GM12878 (cell line): ENCODE results near the gene CACFD1. TPM values are rescaled to one million over a fixed set of nuclear protein-coding genes. Genes with fewer than 3 reads are reported as not detected.

ENCODE experiments used
- ATAC-seq: fragments of 200-7000 bp; cut with Tn5 transposase; 3 replicates; pipeline ENCODE4 v1.9.1; 2020; ENCODE audit warnings: mild to moderate bottlenecking, moderate library complexity
- BruUV-seq: library from RNA; stranded (reverse); fragments of 400-500 nt; replicated peaks from 2 replicates; lab custom pipeline; 2021; lab: Mats Ljungman, UMichigan
- CTCF ChIA-PET: fragments of 300-600 bp; sonication (Branson Sonifier 250); formaldehyde crosslinking; extraction: SDS; loops from one replicate; lab custom pipeline; 2021; ENCODE audit warnings: inconsistent platforms; lab: Yijun Ruan, JAX
- POLR2A ChIA-PET: fragments of 350-600 bp; formaldehyde crosslinking; extraction: SDS; loops from one replicate; lab custom pipeline; 2021; ENCODE audit warnings: inconsistent platforms; lab: Charles Lee
- RAD21 ChIA-PET: fragments of 300-600 bp; sonication (Branson Sonifier 250); formaldehyde crosslinking; loops from one replicate; lab custom pipeline; 2023; ENCODE audit warnings: antibody characterized with exemption; ENCODE audit not compliant: unreplicated experiment; lab: Charles Lee
- SMC1A ChIA-PET: fragments of 300-600 bp; sonication (Branson Sonifier 250); formaldehyde crosslinking; loops from one replicate; lab custom pipeline; 2023; ENCODE audit not compliant: unreplicated experiment, uncharacterized antibody; lab: Charles Lee
- DNase-seq: peaks from one replicate; pipeline ENCODE4 v3.0.0-alpha.2; 2011; ENCODE audit warnings: low read depth, low spot score
- FAIRE-seq: peaks from 3 replicates; lab custom pipeline; 2011; peaks lifted over from hg19 to GRCh38; lab: Jason Lieb, UNC
- H2AFZ ChIP-seq: 2 replicates; pipeline ENCODE4 v1.6.0; 2011; ENCODE audit warnings: low read depth, low read length, control low read depth; ENCODE audit not compliant: control insufficient read depth
- H3K27ac ChIP-seq: 2 replicates; pipeline ENCODE4 v1.5.1; 2011; ENCODE audit warnings: control low read depth; ENCODE audit not compliant: control insufficient read depth, insufficient read depth
- H3K27me3 ChIP-seq, 2 experiments: replicated peaks in 1 of 2; 2 replicates each; pipeline versions ENCODE4 v1.6.0 to v1.6.1; 2011; ENCODE audit warnings: low read length in 1 of 2; ENCODE audit not compliant: control insufficient read depth in 2 of 2, insufficient read depth in 2 of 2
- H3K36me3 ChIP-seq, 2 experiments: 2 replicates each; pipeline ENCODE4 v1.5.1; 2011; ENCODE audit warnings: low read length in 1 of 2; ENCODE audit not compliant: control insufficient read depth in 2 of 2, insufficient read depth in 2 of 2
- H3K4me1 ChIP-seq: 2 replicates; pipeline ENCODE4 v1.6.1; 2011; ENCODE audit warnings: mild to moderate bottlenecking, low read length, moderate library complexity, mixed read lengths; ENCODE audit not compliant: control insufficient read depth, insufficient read depth
- H3K4me2 ChIP-seq: 2 replicates; pipeline ENCODE4 v1.6.0; 2011; ENCODE audit warnings: control low read depth; ENCODE audit not compliant: control insufficient read depth, insufficient read depth
- H3K4me3 ChIP-seq: fragments of 200-600 bp; sonication (generic); 2 replicates; pipeline ENCODE4 v1.5.1; 2016
- H3K79me2 ChIP-seq: 2 replicates; pipeline ENCODE4 v1.6.0; 2011; ENCODE audit warnings: low read length; ENCODE audit not compliant: control insufficient read depth, insufficient read depth
- H3K9ac ChIP-seq: 2 replicates; pipeline ENCODE4 v1.8.0; 2011; ENCODE audit warnings: low read length, control low read depth, mixed read lengths; ENCODE audit not compliant: control insufficient read depth, insufficient read depth
- H3K9me3 ChIP-seq: replicated peaks from 3 replicates; pipeline ENCODE4 v1.5.1; 2011; ENCODE audit warnings: mild to moderate bottlenecking, low read length; ENCODE audit not compliant: control insufficient read depth, insufficient read depth
- H4K20me1 ChIP-seq: 2 replicates; pipeline ENCODE4 v1.6.0; 2011; ENCODE audit not compliant: control insufficient read depth, insufficient read depth
- DPF2 ChIP-seq: fragments of 450-650 bp; IDR thresholded peaks from 2 replicates; pipeline ENCODE4 v1.6.1; 2017; ENCODE audit warnings: mild to moderate bottlenecking
- FOS ChIP-seq: IDR thresholded peaks from 3 replicates; pipeline ENCODE4 v1.6.1; 2011; ENCODE audit warnings: borderline replicate concordance; ENCODE audit not compliant: insufficient read length; ENCODE audit errors: extremely low read depth
- NFXL1 ChIP-seq: fragments of 450-650 bp; IDR thresholded peaks from 2 replicates; pipeline ENCODE4 v1.6.1; 2017; ENCODE audit warnings: antibody characterized with exemption, mild to moderate bottlenecking, borderline replicate concordance
- POLR2A ChIP-seq: IDR thresholded peaks from 2 replicates; pipeline ENCODE4 v1.6.1; 2011; ENCODE audit warnings: low read depth, mild to moderate bottlenecking, low read length
- TCF12 ChIP-seq: IDR thresholded peaks from 2 replicates; pipeline ENCODE4 v1.6.1; 2011; ENCODE audit warnings: low read depth, mild to moderate bottlenecking, low read length
- WGBS: methylation state at CpG from one replicate; pipeline ENCODE4 v1.1.6; 2016; ENCODE audit warnings: low lambda C conversion rate; ENCODE audit not compliant: insufficient replicate concordance, insufficient coverage; ENCODE audit errors: missing lambda C conversion rate; 5-methylcytosine and 5-hydroxymethylcytosine counted together
- in situ Hi-C: fragments of 300-500 bp; cut with MboI; formaldehyde crosslinking; loops from 9 replicates; pipeline ENCODE4 v1.14.3; 2018; ENCODE audit warnings: mixed read lengths
- intact Hi-C: fragments of 100-400 bp; cut with micrococcal nuclease; formaldehyde crosslinking; loops from one replicate; pipeline ENCODE4 v1.14.2; 2022; ENCODE audit not compliant: unreplicated experiment
- polyA plus RNA-seq, 11 experiments: library from polyadenylated mRNA; depleted of rRNA in 4 of 11; unstranded in 6 of 11; stranded (reverse) in 5 of 11; fragments of >200 nt; fragmentation: Nextera tagmentation in 4 of 11; fragmentation: Illumina TruSeq in 1 of 11; extraction: Ambion mirVana in 4 of 11; extraction: Trizol in 1 of 11; gene quantifications; 1 replicate in 1 of 11; 2 replicates in 10 of 11; pipeline versions ENCODE4 v1.2.1 to v1.2.3, GENCODE V29; 2011 to 2016; ENCODE audit warnings: inconsistent platforms in 2 of 11, missing spikeins in 2 of 11, low read depth in 1 of 11
- total RNA-seq, 4 experiments: library from RNA; depleted of rRNA in 3 of 4; stranded (reverse); fragments of >200 nt in 3 of 4; fragmentation: Illumina TruSeq in 1 of 4; extraction: Trizol in 1 of 4; gene quantifications; 2 replicates each; pipeline versions ENCODE4 v1.2.1 to v1.2.3, GENCODE V29; 2013 to 2021
- TF ChIP-seq, protein P1 (sequence below): IDR thresholded peaks from 2 replicates; pipeline ENCODE4 v1.6.1; 2012; ENCODE audit warnings: low read depth, low read length, improper control_type of control experiment

The CACFD1 gene
- total and polyA plus RNA-seq, 10 of the 15 experiments (the other 5 are each of a cell fraction or from before 2014, with no cell fraction given) = 0.09 to 5.8 (median 1.4) TPM; not detected in 1

GRCh38 chr9:133517711-133518110 is 57.9 kb downstream of the CACFD1 start (continued):
- TF ChIP-seq, protein P1, sequence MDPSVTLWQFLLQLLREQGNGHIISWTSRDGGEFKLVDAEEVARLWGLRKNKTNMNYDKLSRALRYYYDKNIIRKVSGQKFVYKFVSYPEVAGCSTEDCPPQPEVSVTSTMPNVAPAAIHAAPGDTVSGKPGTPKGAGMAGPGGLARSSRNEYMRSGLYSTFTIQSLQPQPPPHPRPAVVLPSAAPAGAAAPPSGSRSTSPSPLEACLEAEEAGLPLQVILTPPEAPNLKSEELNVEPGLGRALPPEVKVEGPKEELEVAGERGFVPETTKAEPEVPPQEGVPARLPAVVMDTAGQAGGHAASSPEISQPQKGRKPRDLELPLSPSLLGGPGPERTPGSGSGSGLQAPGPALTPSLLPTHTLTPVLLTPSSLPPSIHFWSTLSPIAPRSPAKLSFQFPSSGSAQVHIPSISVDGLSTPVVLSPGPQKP = no peak
- TF ChIP-seq DPF2 = no peak

GRCh38 chr9:133518200-133518599 is 58.4 kb downstream of the CACFD1 start:
- FAIRE-seq (no peak), DNase-seq (no peak), ATAC-seq (no peak)
- Histone ChIP-seq H3K9me3 (no peaks in the 10 kb centered on the region), H3K36me3 (no peaks in the 10 kb centered on the region), H3K4me1 (no peaks in the 10 kb centered on the region), H3K27me3 (peaks cover 0 to 4% of the 10 kb centered on the region in 2 experiments; a peak in 3 of 4 replicates), H4K20me1 (no peaks in the 10 kb centered on the region), H3K9ac (no peak overlapping the region), H3K27ac (no peak overlapping the region), H3K4me3 (no peak overlapping the region), H3K79me2 (no peaks in the 10 kb centered on the region), H3K4me2 (no peak overlapping the region), H2AFZ (no peak overlapping the region)
- intact Hi-C loops (no loop called here), in situ Hi-C loops (no loop called here)
- ChIA-PET SMC1A (no interaction called here), POLR2A (no interaction called here), RAD21 (no interaction called here), CTCF (interaction anchor here (1.3 kb wide), 1 partner anchor 225 kb away, joined by 3 read pairs; no protein-coding TSS in a partner anchor)
- TF ChIP-seq POLR2A (no peak), TCF12 (no peak), NFXL1 (no peak), FOS (no peak)
- WGBS = 35% methylated on average over 5 of the region's 5 CpGs
- BruUV-seq = no TSS peak
